AG10803 (cell line): ENCODE data around the gene SORBS1.

Experiments used
- DNase-seq: peaks from one replicate; pipeline ENCODE4 v3.0.0; 2010; ENCODE audit warnings: low read depth
- H3K4me3 ChIP-seq: 2 replicates; pipeline ENCODE4 v1.5.1; 2011; ENCODE audit warnings: mild to moderate bottlenecking, low read length, control low read depth
- TF ChIP-seq, protein P1 (sequence below): conservative IDR thresholded peaks from 2 replicates; pipeline ENCODE4 v1.5.1; 2011; ENCODE audit warnings: mild to moderate bottlenecking, low read length, control low read depth, inconsistent platforms

SORBS1 gene

DNA sequence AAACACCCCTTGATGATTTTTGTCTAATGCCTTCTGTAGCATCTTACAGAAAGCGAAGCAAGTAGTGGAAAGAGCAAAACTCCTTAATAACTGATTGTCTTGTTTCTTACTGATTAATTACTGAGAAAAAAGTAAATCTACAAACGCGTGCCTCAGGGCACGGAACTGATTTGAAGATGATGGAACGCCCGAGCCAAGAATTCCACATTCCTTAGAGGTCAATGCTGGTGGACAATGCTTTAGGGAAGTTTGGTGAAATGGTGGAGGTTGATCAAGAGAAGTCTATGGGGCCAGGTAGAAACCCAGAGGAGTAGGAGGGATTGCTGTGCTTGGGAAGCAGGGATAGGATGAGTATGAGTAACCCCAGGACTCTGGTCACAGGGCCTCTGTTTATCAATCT lies 5.0 kb upstream of the SORBS1 start:
- H3K4me3 ChIP-seq, result no peak overlapping the region
- no peak for DNase-seq
- TF ChIP-seq, protein P1, sequence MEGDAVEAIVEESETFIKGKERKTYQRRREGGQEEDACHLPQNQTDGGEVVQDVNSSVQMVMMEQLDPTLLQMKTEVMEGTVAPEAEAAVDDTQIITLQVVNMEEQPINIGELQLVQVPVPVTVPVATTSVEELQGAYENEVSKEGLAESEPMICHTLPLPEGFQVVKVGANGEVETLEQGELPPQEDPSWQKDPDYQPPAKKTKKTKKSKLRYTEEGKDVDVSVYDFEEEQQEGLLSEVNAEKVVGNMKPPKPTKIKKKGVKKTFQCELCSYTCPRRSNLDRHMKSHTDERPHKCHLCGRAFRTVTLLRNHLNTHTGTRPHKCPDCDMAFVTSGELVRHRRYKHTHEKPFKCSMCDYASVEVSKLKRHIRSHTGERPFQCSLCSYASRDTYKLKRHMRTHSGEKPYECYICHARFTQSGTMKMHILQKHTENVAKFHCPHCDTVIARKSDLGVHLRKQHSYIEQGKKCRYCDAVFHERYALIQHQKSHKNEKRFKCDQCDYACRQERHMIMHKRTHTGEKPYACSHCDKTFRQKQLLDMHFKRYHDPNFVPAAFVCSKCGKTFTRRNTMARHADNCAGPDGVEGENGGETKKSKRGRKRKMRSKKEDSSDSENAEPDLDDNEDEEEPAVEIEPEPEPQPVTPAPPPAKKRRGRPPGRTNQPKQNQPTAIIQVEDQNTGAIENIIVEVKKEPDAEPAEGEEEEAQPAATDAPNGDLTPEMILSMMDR, result no peak

DNA sequence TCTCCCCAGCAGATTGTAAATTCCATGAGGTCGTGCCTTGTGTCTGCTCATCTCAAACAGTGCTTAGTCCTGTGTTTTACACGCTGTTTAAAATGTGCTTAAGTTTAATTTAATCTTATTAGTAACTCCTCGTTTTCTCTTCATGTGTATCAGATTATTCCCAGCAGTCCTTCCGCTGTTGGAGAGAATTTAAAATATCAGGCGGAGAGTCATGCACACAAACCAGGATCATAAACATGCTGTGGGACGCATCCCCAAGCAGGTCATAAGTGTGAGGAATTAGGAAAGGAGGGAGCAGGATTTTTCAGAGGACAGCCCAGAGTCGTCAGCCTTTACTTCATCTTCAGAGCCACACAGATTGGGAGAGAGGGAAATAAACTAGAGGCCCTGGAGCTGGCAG lies 4.2 kb upstream of the SORBS1 start:
- no peak for DNase-seq
- TF ChIP-seq, protein P1, result no peak
- H3K4me3 ChIP-seq, result no peak overlapping the region

DNA sequence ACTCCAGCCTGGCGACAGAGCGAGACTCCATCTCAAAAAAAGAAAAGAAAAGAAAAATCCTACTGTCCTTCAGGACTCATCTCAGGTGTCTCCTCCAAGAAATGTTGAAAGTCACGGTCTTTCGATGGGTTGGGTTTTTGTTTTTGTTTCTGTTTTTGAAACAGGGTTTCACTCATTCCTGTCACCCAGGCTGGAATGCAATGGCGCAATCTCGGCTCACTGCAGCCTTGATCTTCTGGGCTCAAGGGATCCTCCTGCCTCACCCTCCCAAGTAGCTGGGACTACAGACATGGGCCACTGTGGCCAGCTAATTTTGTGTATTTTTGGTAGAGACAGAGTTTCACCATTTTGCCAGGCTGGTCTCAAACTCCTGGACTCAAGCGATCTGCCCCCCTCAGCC lies 3.1 kb upstream of the SORBS1 start:
- no peak overlapping the region for H3K4me3 ChIP-seq
- TF ChIP-seq, protein P1, result no peak
- DNase-seq, result no peak

DNA sequence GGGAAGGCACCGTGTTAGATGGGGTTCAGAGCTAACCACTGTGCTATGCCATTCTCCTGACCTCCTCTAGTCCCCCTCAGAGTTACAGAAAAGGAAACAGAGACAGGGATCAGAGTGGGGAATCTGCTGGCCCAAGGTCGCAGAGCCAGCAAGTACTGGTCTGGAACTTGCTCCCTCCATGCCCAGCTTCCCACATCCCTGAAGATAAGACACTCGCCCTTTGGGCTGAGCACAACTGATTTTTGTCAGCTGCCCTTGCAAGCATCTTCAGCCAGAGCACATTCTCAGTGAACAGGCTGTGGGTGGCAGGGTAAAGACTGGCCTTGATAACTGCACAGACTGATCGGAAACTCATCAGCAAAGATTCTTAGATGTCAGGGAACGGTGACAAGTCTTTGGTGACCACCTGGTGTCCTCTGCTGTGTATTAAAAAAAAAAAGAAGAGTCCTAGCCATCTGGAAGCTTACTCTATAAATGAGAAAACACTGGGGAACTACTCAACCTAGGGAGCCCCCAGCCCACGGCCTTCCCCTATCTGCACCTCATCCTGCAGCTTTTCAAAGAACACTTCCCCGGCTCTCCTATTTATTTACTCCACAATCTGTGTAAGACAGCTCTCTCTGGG lies 1.3 kb upstream of the SORBS1 start:
- DNase-seq, result no peak
- TF ChIP-seq, protein P1, result no peak

DNA sequence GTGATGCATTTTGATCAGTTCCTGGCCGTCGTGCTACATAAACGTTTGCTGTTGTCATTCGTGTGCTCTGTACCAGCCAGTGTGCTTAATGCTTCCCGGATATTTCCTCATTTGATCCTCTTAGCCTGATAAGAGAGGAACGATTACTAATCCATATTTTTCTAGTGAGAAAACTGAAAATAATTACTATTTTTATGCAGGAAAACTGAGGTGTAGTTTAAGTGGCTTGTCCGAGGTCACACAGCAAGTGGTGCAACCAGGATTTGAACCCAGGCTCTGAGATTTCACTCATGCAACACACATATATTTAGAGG lies 650 bp upstream of the SORBS1 start:
- H3K4me3 ChIP-seq, result peak overlapping the region; percentile 56; the same call in 1 of the 2 replicates
- TF ChIP-seq, protein P1, result no peak
- no peak for DNase-seq

More for the DNA sequence above, 1.3 kb upstream of the SORBS1 start:
- no peak overlapping the region for H3K4me3 ChIP-seq

DNA sequence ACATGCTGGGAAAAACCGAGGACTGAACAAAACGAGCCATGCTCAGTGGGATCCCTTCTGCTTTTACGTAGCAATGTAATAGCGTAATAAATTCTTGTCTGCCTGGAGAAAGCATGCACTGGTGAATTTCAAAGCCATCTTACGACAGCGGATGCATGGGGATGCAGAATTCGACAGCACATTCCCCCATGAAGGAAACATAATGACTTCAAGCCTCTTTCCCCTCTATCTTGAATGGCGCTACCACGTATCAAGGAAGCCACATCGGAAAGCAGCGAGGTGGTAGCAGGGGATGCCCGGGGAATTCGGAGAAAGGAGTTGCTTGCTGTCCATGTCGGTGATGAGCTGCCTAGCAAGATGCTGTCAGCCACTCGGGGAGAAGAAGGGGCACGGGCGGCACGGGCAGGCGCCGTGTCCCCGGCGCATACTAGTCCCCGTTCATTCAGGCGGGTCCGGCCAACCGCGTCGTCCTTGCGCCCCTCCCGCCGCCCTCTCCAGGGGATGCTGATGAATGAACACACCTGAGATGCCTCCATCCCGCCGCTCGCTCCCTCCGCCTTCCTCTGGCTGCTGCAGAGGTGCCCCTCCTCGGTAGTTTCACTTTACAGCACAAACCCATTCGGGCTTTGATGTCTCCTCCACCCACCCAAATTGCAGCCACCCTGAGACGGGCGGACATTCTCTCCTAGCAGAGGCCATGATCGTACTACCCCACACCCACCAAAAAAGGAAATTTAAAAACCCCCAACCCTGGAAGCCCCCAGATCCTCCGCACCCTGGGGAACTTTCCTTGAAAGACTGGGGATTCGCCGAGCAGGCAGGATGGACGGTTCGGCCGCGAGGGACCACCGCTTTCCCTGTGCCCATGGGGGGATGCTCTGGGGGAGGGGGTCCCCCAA lies 644 bp downstream of the SORBS1 start:
- peak overlapping the region; percentile 81 for H3K4me3 ChIP-seq
- TF ChIP-seq, protein P1, result no peak
- peak; percentile 28 for DNase-seq

DNA sequence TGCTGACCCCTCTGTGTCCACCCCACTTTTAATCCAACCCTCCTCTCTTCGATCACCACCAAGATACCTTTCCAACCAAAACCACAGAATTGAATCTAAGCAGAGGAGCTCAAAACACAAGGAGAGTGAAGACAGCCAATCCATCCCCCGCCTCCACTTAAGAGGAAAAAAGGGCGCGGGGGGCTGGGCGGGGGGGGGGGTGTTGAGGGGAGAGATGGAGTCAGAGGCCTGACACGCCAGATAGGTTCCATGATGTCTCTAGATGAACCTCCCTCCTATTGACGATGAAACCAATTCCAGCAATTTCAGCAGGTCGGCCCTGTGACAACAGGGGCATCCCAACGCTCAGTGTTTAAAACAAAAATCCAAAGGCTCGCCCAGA lies 1.3 kb downstream of the SORBS1 start:
- no peak for DNase-seq
- H3K4me3 ChIP-seq, result peak overlapping the region; percentile 81
- TF ChIP-seq, protein P1, result no peak
